Astrocyte (in vitro differentiated cells and primary cell): ENCODE measurements around the gene RUBCNL. TPM values are rescaled to one million over a fixed set of nuclear protein-coding genes. Genes with fewer than 3 reads are reported as not detected.

ENCODE experiments used
- DNase-seq: peaks from one replicate; pipeline ENCODE4 v3.0.0-alpha.2; 2010; ENCODE audit warnings: low read depth
- FAIRE-seq: peaks from 2 replicates; lab custom pipeline; 2011; peaks lifted over from hg19 to GRCh38; lab: Jason Lieb, UNC
- H2AFZ ChIP-seq: 2 replicates; pipeline ENCODE4 v1.6.0; 2012; ENCODE audit warnings: low read depth, low read length, inconsistent platforms
- H3K27ac ChIP-seq: 2 replicates; pipeline ENCODE4 v1.5.1; 2011; ENCODE audit warnings: low read depth, low read length, inconsistent platforms
- H3K27me3 ChIP-seq: 2 replicates; pipeline ENCODE4 v1.6.0; 2011; ENCODE audit warnings: low read length, inconsistent platforms; ENCODE audit not compliant: insufficient read depth
- H3K36me3 ChIP-seq: 2 replicates; pipeline ENCODE4 v1.5.1; 2011; ENCODE audit warnings: low read length, inconsistent platforms; ENCODE audit not compliant: insufficient read depth
- H3K4me1 ChIP-seq: 2 replicates; pipeline ENCODE4 v1.5.1; 2011; ENCODE audit warnings: low read length, inconsistent platforms; ENCODE audit not compliant: insufficient read depth
- H3K4me2 ChIP-seq: 2 replicates; pipeline ENCODE4 v1.6.0; 2012; ENCODE audit warnings: low read length, inconsistent platforms
- H3K4me3 ChIP-seq: 2 replicates; pipeline ENCODE4 v1.5.1; 2011; ENCODE audit warnings: low read depth, mild to moderate bottlenecking, low read length, inconsistent platforms; ENCODE audit not compliant: insufficient read depth
- H3K79me2 ChIP-seq: 2 replicates; pipeline ENCODE4 v1.6.0; 2012; ENCODE audit warnings: mild to moderate bottlenecking, low read length, inconsistent platforms; ENCODE audit not compliant: insufficient read depth
- H3K9ac ChIP-seq: 2 replicates; pipeline ENCODE4 v1.6.0; 2012; ENCODE audit warnings: mild to moderate bottlenecking, low read length, inconsistent platforms
- H3K9me3 ChIP-seq: 2 replicates; pipeline ENCODE4 v1.5.1; 2012; ENCODE audit warnings: low read depth, mild to moderate bottlenecking, low read length, inconsistent platforms; ENCODE audit not compliant: insufficient read depth
- H4K20me1 ChIP-seq: 2 replicates; pipeline ENCODE4 v1.6.0; 2012; ENCODE audit warnings: low read length, inconsistent platforms; ENCODE audit not compliant: insufficient read depth
- H3K27ac Mint-ChIP-seq: one replicate; pipeline ENCODE4 v1.8.0; 2021; ENCODE audit warnings: mild to moderate bottlenecking, mixed read lengths; ENCODE audit not compliant: unreplicated experiment
- H3K27me3 Mint-ChIP-seq: one replicate; pipeline ENCODE4 v1.8.0; 2021; ENCODE audit warnings: low read depth, mixed read lengths; ENCODE audit not compliant: unreplicated experiment
- H3K36me3 Mint-ChIP-seq: one replicate; pipeline ENCODE4 v1.8.0; 2021; ENCODE audit warnings: low read depth, mixed read lengths; ENCODE audit not compliant: unreplicated experiment
- H3K4me1 Mint-ChIP-seq: one replicate; pipeline ENCODE4 v1.8.0; 2021; ENCODE audit warnings: low read depth, mixed read lengths; ENCODE audit not compliant: unreplicated experiment
- H3K4me3 Mint-ChIP-seq: one replicate; pipeline ENCODE4 v1.8.0; 2021; ENCODE audit warnings: mild to moderate bottlenecking, moderate library complexity, mixed read lengths; ENCODE audit not compliant: unreplicated experiment
- H3K9me3 Mint-ChIP-seq: one replicate; pipeline ENCODE4 v1.8.0; 2021; ENCODE audit warnings: mild to moderate bottlenecking, mixed read lengths; ENCODE audit not compliant: unreplicated experiment
- EZH2 ChIP-seq: IDR thresholded peaks from 2 replicates; pipeline ENCODE4 v1.6.1; 2012; ENCODE audit warnings: mild to moderate bottlenecking, low read length, inconsistent platforms; ENCODE audit not compliant: insufficient read depth
- total RNA-seq: library from RNA; stranded (reverse); gene quantifications from 2 replicates; pipeline ENCODE4 v1.2.1, GENCODE V29; 2021
- TF ChIP-seq, protein P1 (sequence below): IDR thresholded peaks from 2 replicates; pipeline ENCODE4 v1.5.1; 2011; ENCODE audit warnings: low read depth, mild to moderate bottlenecking, inconsistent platforms, low read length, moderate library complexity; ENCODE audit not compliant: insufficient read depth

Gene RUBCNL
- total RNA-seq, 1 donor from 2014 or later = 1.5 TPM

DNA sequence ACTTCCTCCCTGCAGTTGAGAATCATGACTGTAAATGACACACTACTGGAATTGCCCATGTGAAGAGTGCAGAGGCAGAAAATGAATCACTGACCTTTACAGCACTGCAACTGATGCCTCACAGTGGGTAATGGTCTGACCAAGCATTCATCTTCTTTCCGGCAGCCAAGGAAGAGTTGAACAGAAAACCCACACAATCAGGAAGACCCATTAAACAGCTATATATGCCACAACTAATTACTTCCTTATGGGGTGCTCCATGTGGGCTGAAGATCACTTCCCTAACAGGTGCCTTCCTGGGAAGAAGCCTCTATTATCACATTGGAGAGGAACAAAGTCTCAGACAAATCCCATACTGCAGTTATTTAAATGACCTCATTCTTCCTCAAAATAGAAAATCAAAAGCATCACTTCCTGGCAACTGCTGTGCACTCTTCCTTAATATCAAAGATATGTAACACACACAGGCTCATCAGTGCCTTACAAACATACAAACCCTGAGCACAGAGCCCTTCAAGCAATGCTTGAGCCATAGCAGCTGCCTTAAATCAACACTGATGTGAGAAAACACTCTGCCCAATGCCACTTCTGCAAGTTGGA, 45.8 kb downstream of the RUBCNL start:
- TF ChIP-seq, protein P1, sequence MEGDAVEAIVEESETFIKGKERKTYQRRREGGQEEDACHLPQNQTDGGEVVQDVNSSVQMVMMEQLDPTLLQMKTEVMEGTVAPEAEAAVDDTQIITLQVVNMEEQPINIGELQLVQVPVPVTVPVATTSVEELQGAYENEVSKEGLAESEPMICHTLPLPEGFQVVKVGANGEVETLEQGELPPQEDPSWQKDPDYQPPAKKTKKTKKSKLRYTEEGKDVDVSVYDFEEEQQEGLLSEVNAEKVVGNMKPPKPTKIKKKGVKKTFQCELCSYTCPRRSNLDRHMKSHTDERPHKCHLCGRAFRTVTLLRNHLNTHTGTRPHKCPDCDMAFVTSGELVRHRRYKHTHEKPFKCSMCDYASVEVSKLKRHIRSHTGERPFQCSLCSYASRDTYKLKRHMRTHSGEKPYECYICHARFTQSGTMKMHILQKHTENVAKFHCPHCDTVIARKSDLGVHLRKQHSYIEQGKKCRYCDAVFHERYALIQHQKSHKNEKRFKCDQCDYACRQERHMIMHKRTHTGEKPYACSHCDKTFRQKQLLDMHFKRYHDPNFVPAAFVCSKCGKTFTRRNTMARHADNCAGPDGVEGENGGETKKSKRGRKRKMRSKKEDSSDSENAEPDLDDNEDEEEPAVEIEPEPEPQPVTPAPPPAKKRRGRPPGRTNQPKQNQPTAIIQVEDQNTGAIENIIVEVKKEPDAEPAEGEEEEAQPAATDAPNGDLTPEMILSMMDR = no peak
- TF ChIP-seq EZH2 = no peak
- FAIRE-seq (peak; percentile 76), DNase-seq (peak; percentile 58)
- peaks cover 19% of the 10 kb centered on the region for H3K4me1 Mint-ChIP-seq
- no peaks in the 10 kb centered on the region for H3K9me3 ChIP-seq
- peaks cover 2% of the 10 kb centered on the region for H3K9me3 Mint-ChIP-seq
- peaks cover 6% of the 10 kb centered on the region for H3K27me3 Mint-ChIP-seq
- H4K20me1 ChIP-seq = no peaks in the 10 kb centered on the region
- H3K9ac ChIP-seq = no peak overlapping the region
- no peak overlapping the region for H3K4me3 ChIP-seq
- H3K36me3 Mint-ChIP-seq = peaks cover 2% of the 10 kb centered on the region
- H3K27ac Mint-ChIP-seq = no peak overlapping the region
- H3K36me3 ChIP-seq = no peaks in the 10 kb centered on the region
- no peaks in the 10 kb centered on the region for H3K79me2 ChIP-seq
- H3K4me2 ChIP-seq = peak overlapping the region; percentile 42
- H3K27me3 ChIP-seq = peaks cover 48% of the 10 kb centered on the region
- H2AFZ ChIP-seq = no peak overlapping the region
- peaks cover 24% of the 10 kb centered on the region for H3K4me1 ChIP-seq
- H3K4me3 Mint-ChIP-seq = no peak overlapping the region
- peak overlapping the region; percentile 51 for H3K27ac ChIP-seq

DNA sequence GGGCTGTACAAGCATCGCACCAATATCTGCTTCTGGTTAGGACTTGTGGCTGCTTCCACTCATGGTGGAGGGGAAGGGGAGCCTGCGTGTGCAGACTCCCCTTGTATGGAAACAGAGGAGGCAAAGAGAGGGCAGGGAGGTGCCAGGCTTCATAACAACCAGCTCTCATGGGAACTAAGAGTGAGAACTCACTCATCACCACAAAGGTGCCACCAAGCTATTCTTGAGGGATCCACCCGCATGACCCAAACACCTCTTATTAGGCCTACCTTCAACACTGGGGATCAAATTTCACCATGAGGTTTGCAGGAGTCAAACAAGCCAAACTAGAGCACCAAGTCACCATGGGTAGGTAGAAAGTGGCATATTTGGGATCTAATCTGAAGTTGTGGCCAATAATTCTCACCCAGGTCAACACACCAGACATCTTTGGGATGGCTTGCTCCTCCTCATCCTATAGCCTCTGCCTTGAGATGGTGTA, 46.4 kb downstream of the RUBCNL start:
- no peaks in the 10 kb centered on the region for H4K20me1 ChIP-seq
- Mint-ChIP-seq H3K27me3 (peaks cover 8% of the 10 kb centered on the region), H3K27ac (no peak overlapping the region), H3K36me3 (peaks cover 2% of the 10 kb centered on the region), H3K4me1 (peaks cover 19% of the 10 kb centered on the region), H3K4me3 (no peak overlapping the region), H3K9me3 (peaks cover 2% of the 10 kb centered on the region)
- H3K4me2 ChIP-seq = peak overlapping the region; percentile 42
- peaks cover 48% of the 10 kb centered on the region for H3K27me3 ChIP-seq
- no peaks in the 10 kb centered on the region for H3K79me2 ChIP-seq
- H3K9ac ChIP-seq = no peak overlapping the region
- H2AFZ ChIP-seq = no peak overlapping the region
- FAIRE-seq (no peak), DNase-seq (no peak)
- peaks cover 24% of the 10 kb centered on the region for H3K4me1 ChIP-seq
- no peaks in the 10 kb centered on the region for H3K9me3 ChIP-seq
- TF ChIP-seq, protein P1 = no peak
- no peak for TF ChIP-seq EZH2
- H3K27ac ChIP-seq = peak overlapping the region; percentile 49
- H3K36me3 ChIP-seq = no peaks in the 10 kb centered on the region
- H3K4me3 ChIP-seq = no peak overlapping the region

DNA sequence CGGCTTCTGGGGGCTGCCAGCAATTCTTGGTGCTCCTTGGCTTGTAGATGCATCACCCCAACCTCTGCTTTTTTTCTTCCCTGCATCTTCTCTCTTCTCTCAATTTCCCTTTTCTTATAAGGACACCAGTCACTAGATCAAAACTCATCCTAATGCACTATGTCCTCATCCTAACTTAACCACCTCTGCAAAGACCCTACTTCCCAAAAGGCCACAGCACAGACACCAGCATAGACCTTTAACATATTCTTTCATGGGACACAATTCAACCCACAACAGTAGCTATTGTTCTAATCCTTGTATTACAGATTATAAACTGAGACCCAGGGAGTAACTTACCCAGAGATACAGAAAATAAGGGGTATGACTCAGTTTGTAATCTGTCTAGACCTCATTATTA, 47.0 kb downstream of the RUBCNL start:
- peak overlapping the region; percentile 27 for H3K9ac ChIP-seq
- H3K9me3 Mint-ChIP-seq = peaks cover 4% of the 10 kb centered on the region
- peaks cover 19% of the 10 kb centered on the region for H3K4me1 Mint-ChIP-seq
- no peaks in the 10 kb centered on the region for H4K20me1 ChIP-seq
- DNase-seq = no peak
- FAIRE-seq = no peak
- H3K4me2 ChIP-seq = peak overlapping the region; percentile 74
- peaks cover 50% of the 10 kb centered on the region for H3K27me3 ChIP-seq
- peaks cover 24% of the 10 kb centered on the region for H3K4me1 ChIP-seq
- H3K36me3 ChIP-seq = no peaks in the 10 kb centered on the region
- H3K9me3 ChIP-seq = no peaks in the 10 kb centered on the region
- peaks cover 12% of the 10 kb centered on the region for H3K27me3 Mint-ChIP-seq
- H3K27ac ChIP-seq = no peak overlapping the region
- H3K4me3 ChIP-seq = no peak overlapping the region
- no peak overlapping the region for H3K27ac Mint-ChIP-seq
- H3K36me3 Mint-ChIP-seq = peaks cover 2% of the 10 kb centered on the region
- no peak overlapping the region for H2AFZ ChIP-seq
- H3K4me3 Mint-ChIP-seq = no peak overlapping the region
- TF ChIP-seq, protein P1 = no peak
- no peaks in the 10 kb centered on the region for H3K79me2 ChIP-seq
